OCI-LY7 (cell line): ENCODE results near the gene GRAMD1B. TPM values are rescaled to one million over a fixed set of nuclear protein-coding genes. Genes with fewer than 3 reads are reported as not detected.
A peak's percentile ranks its signal among the peaks of the same experiment; 100 is the strongest.

ENCODE experiments used
- BruUV-seq: library from RNA; stranded (reverse); fragments of 400-500 nt; replicated peaks from 2 replicates; lab custom pipeline; 2021; lab: Mats Ljungman, UMichigan
- CTCF ChIA-PET: fragments of 300-600 bp; sonication (Branson Sonifier 250); formaldehyde crosslinking; loops from one replicate; lab custom pipeline; 2022; ENCODE audit warnings: antibody characterized with exemption; ENCODE audit not compliant: unreplicated experiment; lab: Charles Lee
- POLR2A ChIA-PET: fragments of 300-600 bp; sonication (Branson Sonifier 250); formaldehyde crosslinking; loops from one replicate; lab custom pipeline; 2022; ENCODE audit warnings: antibody characterized with exemption; lab: Charles Lee
- DNase-seq: peaks from one replicate; pipeline ENCODE4 v3.0.0-alpha.2; 2015; ENCODE audit warnings: low spot score
- H2AFZ ChIP-seq: fragments of 200-600 bp; sonication (generic), shearing (Covaris generic); 2 replicates; pipeline ENCODE4 v1.6.1; 2014; ENCODE audit warnings: mild to moderate bottlenecking, antibody characterized with exemption, low read length, moderate library complexity
- H3K27ac ChIP-seq: fragments of 200-600 bp; sonication (generic); 2 replicates; pipeline ENCODE4 v1.5.1; 2014; ENCODE audit warnings: mixed run types, low read depth, mild to moderate bottlenecking, moderate library complexity, low read length, inconsistent platforms; ENCODE audit not compliant: poor library complexity, severe bottlenecking
- H3K36me3 ChIP-seq: fragments of 200-600 bp; sonication (generic); 2 replicates; pipeline ENCODE4 v1.6.1; 2014; ENCODE audit warnings: mild to moderate bottlenecking, antibody characterized with exemption, low read length, moderate library complexity, mixed read lengths; ENCODE audit not compliant: insufficient read depth
- H3K4me1 ChIP-seq: fragments of 200-600 bp; sonication (generic); 2 replicates; pipeline ENCODE4 v1.5.1; 2014; ENCODE audit warnings: mild to moderate bottlenecking, low read length; ENCODE audit not compliant: insufficient read depth, poor library complexity, severe bottlenecking
- H3K4me2 ChIP-seq: fragments of 200-600 bp; sonication (generic); 2 replicates; pipeline ENCODE4 v1.6.1; 2014; ENCODE audit warnings: mild to moderate bottlenecking, low read length
- H3K4me3 ChIP-seq: fragments of 200-600 bp; sonication (generic); 2 replicates; pipeline ENCODE4 v1.5.1; 2014; ENCODE audit warnings: mild to moderate bottlenecking, low read depth, low read length; ENCODE audit not compliant: poor library complexity, severe bottlenecking
- H3K79me2 ChIP-seq: fragments of 200-600 bp; sonication (generic); 2 replicates; pipeline ENCODE4 v1.6.1; 2016; ENCODE audit warnings: low read depth, mild to moderate bottlenecking, low read length, moderate library complexity, mixed read lengths; ENCODE audit not compliant: insufficient read depth
- H3K9me2 ChIP-seq: fragments of 200-600 bp; sonication (generic); 2 replicates; pipeline ENCODE4 v1.6.1; 2016; ENCODE audit warnings: mild to moderate bottlenecking, low read length, mixed read lengths; ENCODE audit not compliant: insufficient read depth
- H3K9me3 ChIP-seq: fragments of 200-600 bp; sonication (generic); 2 replicates; pipeline ENCODE4 v1.6.1; 2014; ENCODE audit warnings: mild to moderate bottlenecking, mixed run types, low read length, mixed read lengths
- H4K20me1 ChIP-seq: fragments of 200-600 bp; sonication (generic); 2 replicates; pipeline ENCODE4 v1.6.1; 2014; ENCODE audit warnings: mild to moderate bottlenecking, antibody characterized with exemption, low read length, moderate library complexity, mixed read lengths; ENCODE audit not compliant: insufficient read depth
- CTCF ChIP-seq: fragments of 200-600 bp; sonication (generic); conservative IDR thresholded peaks from 2 replicates; pipeline ENCODE4 v1.5.1; 2014; ENCODE audit warnings: mild to moderate bottlenecking, antibody characterized with exemption, low read length, moderate library complexity, mixed read lengths
- EZH2phosphoT487 ChIP-seq: fragments of 200-600 bp; sonication (generic); IDR thresholded peaks from 2 replicates; pipeline ENCODE4 v1.6.1; 2018; ENCODE audit warnings: low read depth, borderline replicate concordance, mild to moderate bottlenecking, mixed run types, antibody characterized with exemption, low read length, moderate library complexity, mixed read lengths
- intact Hi-C: fragments of 100-400 bp; cut with micrococcal nuclease; formaldehyde crosslinking; loops from one replicate; pipeline ENCODE4 v1.10.0; 2022; ENCODE audit not compliant: unreplicated experiment
- total RNA-seq, 2 experiments: library from RNA; depleted of rRNA in 1 of 2; stranded (reverse); fragments of >200 nt in 1 of 2; shearing (Covaris generic) in 1 of 2; gene quantifications; 2 replicates each; pipeline ENCODE4 v1.2.3, GENCODE V29; 2014 to 2022

Gene GRAMD1B
- total RNA-seq, 2 experiments from 2014 or later, result 0.16 TPM; not detected in 1

GRCh38 chr11:123393312-123393927 lies 36.6 kb upstream of the GRAMD1B start:
- Histone ChIP-seq H3K36me3 (no peaks in the 10 kb centered on the region), H3K4me1 (no peaks in the 10 kb centered on the region), H3K9me2 (no peaks in the 10 kb centered on the region), H4K20me1 (no peaks in the 10 kb centered on the region), H3K4me3 (no peak overlapping the region), H3K9me3 (no peaks in the 10 kb centered on the region), H3K4me2 (no peak overlapping the region), H2AFZ (peak overlapping the region; percentile 20; the same call in 1 of the 2 replicates), H3K27ac (no peak overlapping the region), H3K79me2 (no peaks in the 10 kb centered on the region)
- intact Hi-C loops, result no loop called here
- no TSS peak for BruUV-seq
- DNase-seq, result no peak
- no peak for TF ChIP-seq EZH2phosphoT487
- TF ChIP-seq CTCF, result no peak
- ChIA-PET POLR2A (no interaction called here), CTCF (no interaction called here)

- Histone ChIP-seq H3K27ac (no peak overlapping the region), H3K79me2 (no peaks in the 10 kb centered on the region), H3K4me3 (no peak overlapping the region), H3K4me2 (no peak overlapping the region), H3K36me3 (no peaks in the 10 kb centered on the region), H3K9me3 (no peaks in the 10 kb centered on the region), H4K20me1 (no peaks in the 10 kb centered on the region), H2AFZ (no peak overlapping the region), H3K9me2 (no peaks in the 10 kb centered on the region), H3K4me1 (peaks cover 15% of the 10 kb centered on the region)
- intact Hi-C loops, result no loop called here
- DNase-seq, result no peak
- BruUV-seq, result no TSS peak
- ChIA-PET CTCF (no interaction called here), POLR2A (interaction anchor here (0.5 to 1.5 kb wide), 3 partner anchors 12 to 1275 kb away, joined by 3 to 4 read pairs (median 4); no protein-coding TSS in a partner anchor)
- TF ChIP-seq EZH2phosphoT487 (no peak), CTCF (no peak)
Measured at GRCh38 chr11:123404676-123405075, 25.4 kb upstream of the GRAMD1B start.

GRCh38 chr11:123405123-123405592 lies 24.9 kb upstream of the GRAMD1B start:
- DNase-seq, result no peak
- H3K4me2 ChIP-seq, result 0 out of 2 replicates have a peak overlapping the region, but pooled peaks have one; percentile 11
- no peaks in the 10 kb centered on the region for H4K20me1 ChIP-seq
- ChIA-PET CTCF (no interaction called here), POLR2A (interaction anchor here (0.7 to 1.5 kb wide), 2 partner anchors 11 to 1275 kb away, joined by 4 read pairs; no protein-coding TSS in a partner anchor)
- H2AFZ ChIP-seq, result peak overlapping the region; percentile 37; the same call in 1 of the 2 replicates
- intact Hi-C loops, result no loop called here
- no TSS peak for BruUV-seq
- H3K36me3 ChIP-seq, result no peaks in the 10 kb centered on the region
- TF ChIP-seq EZH2phosphoT487 (no peak), CTCF (no peak)
- H3K4me3 ChIP-seq, result no peak overlapping the region
- H3K79me2 ChIP-seq, result no peaks in the 10 kb centered on the region
- H3K9me3 ChIP-seq, result no peaks in the 10 kb centered on the region
- no peak overlapping the region for H3K27ac ChIP-seq
- H3K4me1 ChIP-seq, result peaks cover 20% of the 10 kb centered on the region
- no peaks in the 10 kb centered on the region for H3K9me2 ChIP-seq
